Erythroblast (primary cell): ENCODE data around the gene EFNB3.

Source experiments
- GATA1 ChIP-seq: IDR thresholded peaks from 2 replicates; pipeline ENCODE4 v1.6.1; 2011; ENCODE audit warnings: low read depth, mild to moderate bottlenecking, control low read depth, low read length, moderate library complexity
- POLR2A ChIP-seq: IDR thresholded peaks from 2 replicates; pipeline ENCODE4 v1.6.1; 2011; ENCODE audit warnings: mild to moderate bottlenecking, low read length

DNA sequence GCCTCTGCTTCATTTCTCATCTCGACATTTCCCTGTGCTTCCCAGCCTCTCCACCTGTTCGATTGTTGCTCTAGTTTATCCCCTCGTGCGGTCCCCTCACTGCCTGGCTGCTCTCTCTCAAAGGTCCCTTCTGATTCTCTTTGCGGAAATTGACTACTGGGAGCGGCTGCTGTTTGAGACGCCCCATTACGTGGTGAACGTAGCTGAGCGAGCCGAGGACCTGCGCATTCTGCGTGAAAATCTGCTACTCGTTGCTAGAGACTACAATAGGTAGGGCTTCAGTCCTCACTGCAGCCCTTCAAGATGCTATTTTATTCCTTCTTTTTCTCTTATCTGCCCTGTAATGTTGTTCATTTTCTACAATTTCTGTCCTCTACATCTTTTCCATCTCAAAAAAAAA lies 52.0 kb downstream of the EFNB3 start:
- TF ChIP-seq POLR2A (no peak), GATA1 (no peak)
